Hepatocyte (in vitro differentiated cells): ENCODE data around the gene EBP.

Experiments used
- EZH2 ChIP-seq: fragments of 200-600 bp; sonication (generic); IDR thresholded peaks from 2 replicates; pipeline ENCODE4 v1.6.1; 2016; ENCODE audit warnings: antibody characterized with exemption, mild to moderate bottlenecking, borderline replicate concordance
- EZH2phosphoT487 ChIP-seq: fragments of 200-600 bp; sonication (generic); IDR thresholded peaks from one replicate; pipeline ENCODE4 v1.6.1; 2018; ENCODE audit warnings: antibody characterized with exemption, mild to moderate bottlenecking, low read depth, moderate library complexity; ENCODE audit not compliant: unreplicated experiment, severe bottlenecking
- TF ChIP-seq, protein P1 (sequence below): fragments of 200-600 bp; sonication (generic); IDR thresholded peaks from 2 replicates; pipeline ENCODE4 v1.5.1; 2016; ENCODE audit warnings: antibody characterized with exemption, mild to moderate bottlenecking; ENCODE audit not compliant: poor library complexity

DNA sequence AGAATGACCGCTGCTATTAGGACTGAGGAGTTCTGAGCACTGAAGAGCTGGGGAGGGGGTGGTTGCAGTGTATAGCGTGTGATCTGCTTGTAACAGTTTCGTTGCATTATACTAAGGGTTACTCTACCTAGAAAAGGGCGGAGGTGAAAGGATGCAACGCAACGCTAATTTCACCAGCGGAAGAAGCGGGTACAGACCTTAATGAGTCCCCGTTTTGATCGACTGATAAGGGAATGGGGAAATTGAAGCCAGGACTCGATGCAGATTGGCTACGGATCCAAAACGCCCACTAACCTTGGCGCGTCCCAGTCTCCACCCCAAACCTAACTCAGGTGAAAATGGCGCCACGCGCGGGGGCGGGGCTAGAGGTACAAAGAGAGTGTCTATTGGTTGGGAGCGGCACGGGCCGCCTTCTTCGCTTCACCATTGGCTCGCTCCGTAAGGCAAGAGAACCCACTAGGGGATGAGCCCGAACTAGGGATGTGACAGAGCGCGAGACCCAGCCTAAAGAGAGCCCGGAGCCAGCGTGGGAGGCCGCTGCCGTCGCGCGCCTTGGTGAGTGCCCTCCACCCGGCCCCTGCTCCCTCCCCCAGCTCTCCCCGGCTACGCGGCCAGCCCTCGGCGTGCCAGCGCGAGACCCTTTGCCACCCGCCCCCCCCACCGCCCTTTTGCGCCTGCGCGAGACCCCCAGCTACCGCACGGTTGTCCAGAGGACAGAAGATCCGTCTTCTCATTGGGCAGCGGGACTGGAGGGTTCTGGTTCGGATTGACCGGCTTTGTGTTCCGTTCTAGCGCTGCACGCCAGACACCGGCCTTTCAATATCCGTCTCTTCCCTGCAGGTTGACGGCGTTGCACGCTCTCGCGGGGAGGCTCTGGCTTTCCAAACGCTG, at the start of gene EBP:
- TF ChIP-seq, protein P1, sequence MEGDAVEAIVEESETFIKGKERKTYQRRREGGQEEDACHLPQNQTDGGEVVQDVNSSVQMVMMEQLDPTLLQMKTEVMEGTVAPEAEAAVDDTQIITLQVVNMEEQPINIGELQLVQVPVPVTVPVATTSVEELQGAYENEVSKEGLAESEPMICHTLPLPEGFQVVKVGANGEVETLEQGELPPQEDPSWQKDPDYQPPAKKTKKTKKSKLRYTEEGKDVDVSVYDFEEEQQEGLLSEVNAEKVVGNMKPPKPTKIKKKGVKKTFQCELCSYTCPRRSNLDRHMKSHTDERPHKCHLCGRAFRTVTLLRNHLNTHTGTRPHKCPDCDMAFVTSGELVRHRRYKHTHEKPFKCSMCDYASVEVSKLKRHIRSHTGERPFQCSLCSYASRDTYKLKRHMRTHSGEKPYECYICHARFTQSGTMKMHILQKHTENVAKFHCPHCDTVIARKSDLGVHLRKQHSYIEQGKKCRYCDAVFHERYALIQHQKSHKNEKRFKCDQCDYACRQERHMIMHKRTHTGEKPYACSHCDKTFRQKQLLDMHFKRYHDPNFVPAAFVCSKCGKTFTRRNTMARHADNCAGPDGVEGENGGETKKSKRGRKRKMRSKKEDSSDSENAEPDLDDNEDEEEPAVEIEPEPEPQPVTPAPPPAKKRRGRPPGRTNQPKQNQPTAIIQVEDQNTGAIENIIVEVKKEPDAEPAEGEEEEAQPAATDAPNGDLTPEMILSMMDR, result no peak
- no peak for TF ChIP-seq EZH2phosphoT487
- no peak for TF ChIP-seq EZH2
